Activated gamma-delta T cell (primary cell): ENCODE measurements around the gene MATN4.

Experiments
- DNase-seq: peaks from one replicate; lab custom pipeline; 2025; lab: John Stamatoyannopoulos, UW

Gene MATN4

DNA sequence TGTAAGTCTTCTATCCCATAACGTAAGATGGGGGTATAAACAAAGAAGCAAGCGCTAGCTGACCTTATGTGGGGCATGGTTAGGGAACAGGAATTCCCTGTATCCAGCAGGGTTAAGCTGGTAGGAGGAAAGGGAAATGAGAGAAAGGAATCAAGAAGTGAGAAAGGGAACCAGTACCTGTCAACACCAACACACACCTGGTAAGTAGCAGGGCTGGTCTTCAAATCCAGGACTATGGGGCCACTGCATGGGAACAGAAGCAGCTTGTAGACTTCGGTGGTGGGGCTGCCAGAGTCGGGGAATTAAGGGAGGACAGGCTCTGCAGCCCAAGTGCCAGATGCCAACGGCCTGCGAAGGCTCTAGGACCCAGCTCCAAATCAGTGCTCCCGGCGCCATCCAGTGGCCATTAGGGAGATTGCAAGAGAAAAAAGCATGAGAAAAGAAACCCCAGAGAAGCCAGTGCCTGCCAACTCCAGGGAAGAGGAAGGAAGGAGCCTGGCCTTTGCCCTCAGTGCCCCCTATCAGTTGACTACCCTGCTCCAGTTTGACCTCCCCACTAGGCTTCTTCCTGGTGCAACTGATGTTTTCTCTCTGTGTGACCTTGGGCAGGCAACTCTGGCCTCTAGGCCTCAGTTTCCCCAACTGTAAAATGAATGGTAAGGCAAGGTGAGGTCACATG lies 17.3 kb downstream of the MATN4 start:
- DNase-seq: no peak

DNA sequence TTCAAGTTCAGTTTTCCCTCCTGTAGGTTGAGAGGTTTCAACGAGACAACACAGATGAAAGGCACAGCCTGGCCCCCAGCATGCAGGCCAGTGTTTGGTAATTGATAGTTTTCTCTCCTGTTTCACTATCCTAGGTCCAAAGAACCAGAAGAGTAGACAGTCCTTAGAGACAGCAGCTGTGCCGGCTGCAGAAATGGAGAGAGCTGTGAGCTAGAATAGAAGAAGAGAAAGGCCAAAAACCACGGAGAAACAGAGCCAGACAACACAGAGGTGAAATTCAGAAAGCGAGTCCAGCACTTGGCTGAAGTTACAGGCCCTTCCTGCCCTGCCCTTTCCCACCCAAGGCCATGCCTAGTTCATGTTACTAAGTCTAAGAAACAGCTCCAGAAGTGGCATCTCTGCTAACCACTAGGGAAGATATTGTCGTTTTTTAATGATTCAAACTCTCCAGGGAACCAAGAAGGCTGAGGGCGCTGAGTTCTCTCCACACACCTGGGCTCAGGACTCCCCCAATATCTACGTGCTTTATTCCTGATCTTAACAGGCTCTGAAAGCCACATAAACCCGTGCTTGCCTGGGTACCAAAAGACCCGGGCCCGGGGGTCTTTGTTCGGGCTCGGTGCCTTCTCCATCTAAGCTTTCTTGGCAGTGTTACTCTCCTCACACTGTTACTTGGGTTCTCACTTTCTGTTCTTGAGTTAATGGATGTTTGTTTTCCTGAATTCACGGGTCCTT lies 18.0 kb downstream of the MATN4 start:
- DNase-seq: no peak

GRCh38 chr20:45288860-45289259 lies 19.2 kb downstream of the MATN4 start:
- DNase-seq: no peak

- DNase-seq: no peak
Measured at GRCh38 chr20:45288376-45288775, 19.7 kb downstream of the MATN4 start.

DNA sequence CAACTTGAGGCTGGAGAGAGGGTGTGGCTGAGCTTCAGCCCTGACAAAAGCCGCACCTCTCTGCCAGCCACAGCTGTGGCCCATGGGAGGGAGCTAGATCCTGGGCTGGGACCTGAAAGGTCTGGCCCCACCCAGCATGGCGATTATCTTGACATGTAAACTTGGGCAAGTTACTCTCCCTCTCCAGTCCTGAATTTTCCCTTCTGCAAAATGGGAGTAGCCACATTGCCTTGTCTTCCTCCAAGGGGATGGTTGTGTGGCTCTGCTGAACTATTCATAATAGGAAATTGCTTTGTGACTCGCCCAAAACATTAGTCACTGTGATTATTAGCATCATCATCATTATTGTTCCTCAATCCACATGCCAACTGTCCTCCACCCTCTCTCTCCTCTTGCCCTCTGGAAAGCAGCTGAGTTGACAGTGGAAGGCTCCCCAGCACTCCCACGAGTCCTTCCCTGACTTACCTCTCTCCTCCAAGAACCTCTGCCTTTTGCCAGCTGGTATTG lies 24.5 kb downstream of the MATN4 start:
- no peak for DNase-seq

GRCh38 chr20:45282700-45283550 lies 25.2 kb downstream of the MATN4 start:
- DNase-seq: no peak

GRCh38 chr20:45279992-45280391 lies 28.1 kb downstream of the MATN4 start:
- DNase-seq: no peak

GRCh38 chr20:45275338-45275737 lies 32.8 kb downstream of the MATN4 start:
- no peak for DNase-seq

DNA sequence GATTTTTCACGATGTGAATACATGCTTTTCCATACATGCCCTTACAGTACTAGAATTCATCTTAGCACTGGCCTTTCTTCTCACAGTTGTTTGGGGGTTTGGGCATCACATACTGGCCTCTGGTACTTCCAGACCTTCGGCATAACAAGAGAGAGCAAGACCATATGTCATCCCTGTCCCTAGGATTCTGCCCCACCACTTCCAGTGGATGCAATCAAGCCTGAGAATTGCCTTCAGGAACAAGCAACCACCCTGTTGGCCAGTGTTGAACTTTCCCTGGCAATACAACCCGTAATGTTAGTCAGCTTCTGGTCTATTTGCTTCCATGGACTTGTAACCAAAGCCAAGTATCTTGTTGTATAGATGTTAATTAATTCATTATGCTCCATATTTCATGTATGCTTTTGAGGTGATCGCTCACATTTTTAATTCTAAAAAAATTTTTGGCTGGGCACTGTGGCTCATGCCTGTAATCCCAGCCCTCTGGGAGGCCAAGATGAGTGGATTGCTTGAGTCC lies 38.3 kb downstream of the MATN4 start:
- no peak for DNase-seq

DNA sequence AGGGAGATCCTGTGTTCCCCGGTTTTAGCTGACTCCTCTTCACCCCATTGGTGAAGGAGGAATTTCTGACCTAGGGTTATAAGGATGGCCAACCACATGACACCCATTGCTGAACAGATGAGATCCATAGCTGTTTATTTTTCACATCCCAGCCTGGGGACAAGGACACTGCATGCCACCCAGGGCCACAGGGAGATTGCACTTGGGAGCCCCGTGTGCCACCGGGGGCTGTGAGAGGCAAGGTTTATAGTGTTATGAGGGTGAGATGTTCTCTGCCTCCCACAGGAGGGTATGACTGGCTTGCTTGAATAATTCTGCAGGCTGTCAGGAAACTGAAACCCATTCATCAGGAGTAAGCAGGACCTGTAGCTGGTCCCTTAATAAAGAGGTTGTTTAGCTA lies 39.0 kb downstream of the MATN4 start:
- no peak for DNase-seq

DNA sequence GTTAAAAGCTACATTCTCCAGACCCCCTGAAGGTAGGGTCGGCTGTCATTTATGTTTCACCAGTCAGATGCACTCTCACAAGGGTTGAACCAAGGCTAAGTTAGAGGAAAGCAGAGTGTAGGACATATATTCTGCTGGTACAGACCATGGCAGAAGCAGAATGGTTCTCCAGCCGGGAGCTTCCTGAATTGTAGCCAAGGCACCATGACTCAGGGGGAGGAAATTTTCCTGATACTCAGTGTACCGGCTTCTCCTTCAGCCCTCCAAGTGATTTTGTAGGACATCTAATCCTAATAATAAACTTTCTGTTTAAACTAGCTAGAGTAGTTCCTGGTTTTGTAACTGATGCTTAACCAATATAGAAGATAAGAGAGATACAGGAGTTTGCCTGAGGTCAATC lies 39.6 kb downstream of the MATN4 start:
- no peak for DNase-seq

GRCh38 chr20:45266977-45267376 lies 41.1 kb downstream of the MATN4 start:
- no peak for DNase-seq

- no peak for DNase-seq
Measured at GRCh38 chr20:45263556-45264266, 44.4 kb downstream of the MATN4 start.

GRCh38 chr20:45258664-45259063 lies 49.4 kb downstream of the MATN4 start:
- no peak for DNase-seq

DNA sequence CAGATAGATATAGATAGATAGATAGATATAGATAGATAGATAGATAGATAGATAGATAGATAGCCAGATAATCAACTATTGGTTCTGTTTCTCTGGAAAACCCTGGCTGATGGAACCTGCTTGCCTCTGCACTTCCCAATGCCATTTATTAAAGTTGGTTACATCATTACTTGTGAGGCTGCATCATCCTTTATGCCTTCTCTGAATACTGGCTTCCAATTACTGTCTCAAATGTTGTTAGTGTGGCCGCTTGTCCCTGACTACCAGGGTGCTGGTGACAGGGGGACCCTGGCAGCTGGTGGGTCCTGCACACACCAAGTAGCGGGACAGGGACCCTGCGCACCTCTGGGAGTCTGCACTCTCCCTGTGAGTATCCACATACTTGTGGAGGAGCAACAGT lies 49.8 kb downstream of the MATN4 start:
- no peak for DNase-seq

- no peak for DNase-seq
Measured at GRCh38 chr20:45257711-45258110, 50.4 kb downstream of the MATN4 start.

- no peak for DNase-seq
Measured at GRCh38 chr20:45257161-45257560, 50.9 kb downstream of the MATN4 start.

DNA sequence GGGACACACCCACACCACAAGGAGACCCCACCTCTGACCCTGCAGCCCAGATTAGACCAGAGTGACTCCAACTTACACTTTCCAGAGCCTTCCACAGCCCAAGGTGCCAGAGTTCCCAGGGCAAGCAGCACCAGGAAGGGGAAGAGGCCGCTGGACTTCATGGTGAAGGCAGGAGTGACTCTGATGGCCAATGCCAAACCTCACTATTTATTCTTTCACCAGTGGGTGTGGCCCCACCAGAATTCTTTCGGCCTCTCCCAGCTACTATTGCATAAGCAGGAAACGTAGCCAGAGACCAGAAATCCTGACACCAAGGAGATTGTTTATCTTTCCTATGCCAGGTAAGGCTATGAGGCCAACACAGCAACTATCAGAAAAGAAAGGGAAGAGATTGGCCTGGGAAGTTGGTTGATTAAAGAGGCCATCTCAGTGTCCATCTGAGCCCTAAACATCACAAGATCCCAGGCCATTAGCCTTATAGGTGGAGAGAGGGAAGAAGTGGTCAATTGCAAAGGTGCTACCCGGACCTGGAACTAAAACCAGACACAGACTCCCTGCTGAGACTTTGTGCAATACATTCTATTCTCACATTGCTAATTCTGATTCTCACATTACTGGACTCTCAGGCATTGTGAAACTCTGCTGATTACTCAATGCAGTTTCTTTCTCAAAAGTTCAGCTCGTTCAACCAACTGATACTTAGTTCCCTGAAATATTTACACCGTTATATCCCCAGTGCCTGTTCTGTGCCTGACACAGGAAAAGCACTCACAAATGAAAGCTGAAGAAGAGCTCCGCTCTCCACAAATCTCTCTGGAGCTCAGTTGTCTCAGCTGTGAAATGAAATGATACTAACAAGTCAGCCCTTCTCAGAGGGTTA lies 53.5 kb downstream of the MATN4 start, which contains the start of gene SLPI:
Gene SLPI, minus strand, starts transcription at position 182 of the 880 bp plus-strand sequence. Its CDS starts 21 bp downstream, at position 161.
- no peak for DNase-seq

DNA sequence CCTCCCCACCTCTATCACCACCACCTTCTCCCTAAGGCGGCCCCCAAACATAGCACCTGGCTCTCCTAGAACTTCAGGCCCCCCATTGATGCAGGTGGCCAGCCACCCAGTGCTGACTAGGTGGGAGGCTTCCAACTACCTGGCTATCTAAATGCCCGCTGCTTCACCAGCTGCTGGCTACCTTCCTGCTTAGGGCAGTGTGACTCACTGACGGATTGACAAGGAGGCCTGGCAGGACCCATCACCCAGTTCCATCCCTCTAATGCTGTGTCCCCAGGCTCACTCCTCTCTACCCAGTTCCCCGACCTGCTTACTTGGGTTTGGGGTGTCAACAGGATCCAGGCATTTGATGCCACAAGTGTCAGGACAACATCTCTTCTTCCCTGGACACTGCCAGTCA lies 54.8 kb downstream of the MATN4 start:
- no peak for DNase-seq

GRCh38 chr20:45251884-45252560 lies 56.1 kb downstream of the MATN4 start:
- DNase-seq: no peak
